CD4-positive, alpha-beta T cell treated with Interferon gamma for 1 hour (primary cell): ENCODE data around the gene TRAPPC5.

Experiments used
- DNase-seq: peaks from one replicate; pipeline ENCODE4 v3.0.0-alpha.2; 2020

The TRAPPC5 gene

DNA sequence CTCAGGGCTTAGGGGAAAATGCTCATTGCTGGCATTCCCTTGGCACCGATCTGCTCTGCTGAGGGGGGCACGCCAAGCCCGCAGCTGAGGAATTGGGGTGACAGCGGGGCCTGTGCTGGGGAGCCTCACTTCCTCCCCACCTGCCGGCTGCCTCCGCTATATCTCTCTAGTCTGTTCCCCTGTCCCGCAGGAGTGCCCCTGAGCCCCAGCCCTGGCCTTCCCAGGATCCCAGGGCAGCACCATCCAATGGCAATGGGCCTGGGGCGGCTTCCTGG is 34.3 kb upstream of the TRAPPC5 start:
- no peak for DNase-seq

DNA sequence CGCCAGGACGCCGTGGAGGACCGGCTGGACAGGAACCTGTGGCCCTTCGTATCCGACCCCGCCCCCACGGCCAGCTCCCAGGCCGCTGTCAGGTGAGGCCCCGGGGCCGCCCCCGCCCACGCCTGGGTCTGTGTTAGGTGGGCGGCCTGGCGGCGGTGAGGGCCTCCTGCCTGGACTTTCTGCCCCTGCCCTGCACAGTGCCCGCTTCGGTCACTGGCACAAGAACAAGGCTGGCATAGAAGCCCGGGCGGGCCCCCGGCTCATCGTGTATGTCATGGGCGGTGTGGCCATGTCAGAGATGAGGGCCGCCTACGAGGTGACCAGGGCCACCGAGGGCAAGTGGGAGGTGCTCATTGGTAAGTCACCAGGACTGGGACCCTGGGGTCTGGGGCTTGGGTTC is 33.5 kb upstream of the TRAPPC5 start:
- DNase-seq: no peak

DNA sequence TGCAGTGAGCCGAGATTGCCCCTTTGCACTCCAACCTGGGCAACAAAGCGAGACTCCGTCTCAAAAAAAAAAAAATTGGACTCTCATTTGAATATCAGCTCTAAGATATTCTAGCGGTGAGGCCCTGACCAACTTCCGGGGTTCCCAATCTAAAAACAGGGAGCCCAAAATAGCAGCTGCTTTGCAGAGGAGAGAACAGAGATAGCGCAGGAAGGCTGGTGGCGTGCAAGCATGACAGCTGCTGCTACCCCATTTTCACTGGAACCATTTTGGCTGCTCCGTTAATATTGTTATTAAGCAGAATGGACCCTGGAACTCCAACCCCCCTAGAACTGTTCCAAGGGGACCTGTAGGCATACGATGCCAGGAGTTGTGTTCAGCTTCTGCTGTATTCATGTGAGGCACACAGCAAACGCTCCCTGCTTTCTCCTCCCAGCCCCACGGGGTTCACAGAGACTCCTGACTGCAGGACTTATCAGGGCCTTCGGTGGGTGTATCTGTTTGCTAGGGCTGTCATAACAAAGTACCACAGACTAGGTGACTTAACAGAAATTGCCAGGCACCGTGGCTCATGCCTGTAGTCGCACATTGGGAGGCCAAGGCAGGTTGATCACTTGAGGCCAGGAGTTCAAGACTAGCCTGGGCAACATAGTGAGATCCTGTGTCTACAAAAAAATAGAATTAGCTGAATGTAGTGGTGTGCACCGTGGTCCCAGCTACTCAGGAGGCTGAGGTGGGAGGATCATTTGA is 32.2 kb upstream of the TRAPPC5 start:
- DNase-seq: no peak

DNA sequence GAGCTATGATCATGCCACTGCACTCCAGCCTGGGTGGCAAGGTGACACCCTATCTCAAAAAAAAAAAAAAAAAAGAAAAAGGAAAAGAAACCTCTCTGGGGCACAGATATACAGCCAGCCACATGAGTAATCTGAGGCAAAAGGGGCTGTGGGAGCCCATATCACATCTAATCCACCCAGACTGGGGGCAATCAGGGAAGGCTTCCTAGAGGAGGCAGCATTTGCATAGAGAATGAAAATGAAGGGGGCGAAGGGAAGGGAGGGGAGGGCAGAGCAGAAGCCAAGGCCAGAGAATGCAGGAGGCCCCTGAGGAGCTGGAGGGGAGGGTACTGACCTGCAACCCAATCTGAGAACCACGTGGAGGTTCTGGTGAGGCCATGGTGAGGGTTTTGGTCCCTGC is 30.5 kb upstream of the TRAPPC5 start:
- no peak for DNase-seq

DNA sequence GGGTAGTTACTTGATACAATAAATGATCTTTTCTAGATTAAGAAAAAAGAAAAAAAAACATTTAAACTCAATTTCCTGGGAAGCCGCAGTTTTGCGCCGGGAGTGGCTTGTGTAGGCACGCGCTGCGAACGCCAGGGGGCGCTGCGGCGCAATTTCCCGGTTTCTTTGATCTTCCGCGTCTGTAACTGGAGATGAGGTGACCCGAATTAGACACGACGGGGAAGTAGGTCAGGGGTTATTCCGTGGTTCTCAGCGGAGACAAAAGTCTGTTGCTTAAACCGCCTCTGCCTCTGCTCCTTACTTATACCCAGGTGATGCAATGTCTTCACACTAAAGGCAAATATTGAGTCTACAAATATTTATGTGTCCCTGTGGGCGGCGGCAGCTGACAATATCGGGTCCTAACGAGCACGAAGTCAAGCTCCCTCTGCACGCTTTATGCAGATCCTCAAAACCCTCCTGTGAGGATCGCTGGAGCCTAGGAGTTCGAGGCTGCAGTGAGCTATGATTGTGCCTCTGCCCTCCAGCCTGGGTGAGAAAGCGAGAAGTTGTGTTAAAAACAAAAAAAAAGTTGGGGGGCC is 28.5 kb upstream of the TRAPPC5 start:
- DNase-seq: peak; percentile 84

DNA sequence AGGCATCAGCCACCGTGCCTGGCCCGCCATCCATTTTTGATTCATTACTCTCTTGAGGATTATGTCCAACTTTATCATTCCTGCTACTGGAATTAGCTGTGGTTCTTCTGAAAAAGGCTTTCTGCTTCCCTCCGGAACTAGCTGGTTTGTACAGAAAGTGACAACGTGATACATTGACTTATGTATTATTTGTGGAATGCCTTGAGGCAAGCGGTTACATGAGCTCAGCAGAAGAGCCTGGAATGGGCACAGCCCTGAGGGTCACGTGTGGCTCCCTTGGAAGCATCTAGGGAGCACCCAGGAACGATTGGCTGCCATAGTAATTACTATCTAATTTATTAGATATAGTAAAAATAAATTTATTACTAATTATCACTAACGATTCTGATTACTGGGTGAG is 26.2 kb upstream of the TRAPPC5 start:
- DNase-seq: no peak

DNA sequence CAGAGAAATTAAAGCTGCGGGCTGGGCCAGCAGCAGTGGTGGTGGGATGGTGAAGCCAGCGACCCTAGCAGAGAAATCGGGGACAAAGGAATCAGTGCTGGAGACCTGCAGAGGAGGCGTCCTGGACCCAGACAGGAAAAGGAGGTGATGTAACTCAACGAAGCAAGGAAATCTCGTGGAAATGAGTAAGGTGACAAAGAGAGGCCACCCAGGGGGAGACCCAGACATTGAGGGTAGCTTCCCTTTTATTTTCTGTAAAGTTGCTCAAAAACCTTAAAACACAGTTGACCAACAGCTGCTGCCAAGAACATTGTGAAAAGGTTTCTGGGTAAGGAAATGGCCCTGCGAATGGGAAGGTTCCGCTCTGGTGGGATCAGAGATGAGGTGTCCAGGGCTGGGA is 25.1 kb upstream of the TRAPPC5 start:
- DNase-seq: peak; percentile 45

DNA sequence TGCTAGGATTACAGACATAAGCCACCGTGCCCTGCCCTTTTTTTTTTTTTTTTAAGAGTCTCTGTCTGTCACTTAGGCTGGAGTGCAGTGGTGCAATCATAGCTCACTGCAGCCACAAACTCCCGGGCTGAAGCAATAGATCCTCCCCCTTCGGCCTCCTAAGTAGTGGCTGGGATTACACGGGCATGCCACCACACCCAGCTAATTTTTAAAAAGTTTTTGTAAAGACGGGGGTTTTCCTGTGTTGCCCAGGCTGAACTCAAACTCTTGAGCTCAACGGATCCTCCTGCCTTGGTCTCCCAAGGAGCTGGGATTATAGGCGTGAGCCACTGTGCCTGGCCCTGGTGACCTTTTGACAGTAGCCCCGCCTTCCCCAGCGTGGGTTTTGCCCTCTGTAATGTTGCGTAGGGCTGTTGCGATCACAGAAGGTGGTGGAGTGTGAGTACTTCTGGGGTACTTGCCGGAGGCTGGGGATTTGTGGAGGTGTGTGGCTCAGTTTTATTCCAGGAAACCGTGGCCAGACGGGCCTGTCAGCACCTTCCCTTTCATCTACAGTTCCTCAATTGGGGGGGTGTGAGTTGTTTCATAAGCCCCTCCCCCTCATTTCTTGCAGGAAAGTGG is 23.4 kb upstream of the TRAPPC5 start:
- peak; percentile 78 for DNase-seq

DNA sequence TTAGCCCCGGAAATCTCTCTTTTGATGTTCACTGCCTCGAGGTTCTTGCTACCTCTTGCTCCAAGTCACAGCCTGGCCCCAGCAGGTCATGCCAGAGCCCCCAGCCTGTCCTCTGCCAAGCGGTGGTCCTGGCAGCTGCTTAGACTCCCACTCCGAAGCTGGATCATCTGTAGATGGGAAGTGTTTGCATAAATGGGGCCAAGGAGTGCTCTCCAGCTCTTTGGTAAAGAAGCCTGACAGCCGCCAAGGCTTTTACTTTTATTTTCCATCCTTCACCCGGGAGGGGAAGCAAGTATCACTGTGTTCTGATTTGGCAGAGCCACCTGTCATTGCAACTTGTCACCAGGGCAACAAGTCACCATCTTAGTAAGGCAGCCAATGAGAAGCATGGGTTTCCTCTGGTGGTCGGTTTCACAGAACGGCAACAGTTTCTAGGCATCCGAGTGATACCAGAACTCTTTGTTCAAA is 22.4 kb upstream of the TRAPPC5 start:
- peak; percentile 66 for DNase-seq

DNA sequence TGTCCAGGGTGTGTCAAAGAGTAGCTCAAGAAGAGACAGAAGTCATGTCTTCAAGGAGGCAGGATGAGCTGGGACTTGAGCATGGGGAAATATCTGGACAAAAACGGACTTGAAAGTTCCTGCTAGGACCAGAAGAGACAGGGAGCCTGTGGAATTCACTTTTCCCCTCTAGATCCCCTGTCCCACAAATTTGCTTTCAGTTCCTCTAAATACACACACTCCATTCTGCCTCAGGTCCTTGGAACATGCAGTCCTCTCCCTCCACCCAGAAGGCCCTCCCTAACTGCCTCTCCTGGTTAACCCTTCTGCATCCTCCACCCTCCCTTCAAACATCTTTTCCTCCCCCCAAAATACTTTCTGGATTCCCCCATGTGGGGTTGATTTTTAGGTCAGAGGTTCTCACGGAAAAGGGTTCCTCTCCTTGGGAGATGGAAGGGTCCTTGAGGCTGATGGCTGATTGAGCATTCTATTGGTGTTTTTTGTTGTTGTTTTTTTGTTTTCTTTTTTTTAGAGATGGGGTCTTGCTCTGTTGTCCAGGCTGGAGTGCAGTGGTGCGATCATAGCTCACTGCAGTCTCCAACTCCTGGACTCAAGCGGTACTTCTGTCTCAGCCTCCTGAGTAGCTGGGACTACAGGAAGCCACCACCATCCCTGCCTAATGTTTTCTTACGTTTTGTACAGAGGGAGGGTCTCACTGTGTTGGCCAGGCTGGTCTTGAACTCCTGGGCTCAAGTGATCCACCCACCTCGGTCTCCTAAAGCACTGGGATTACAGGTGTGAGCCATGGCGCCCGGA is 18.7 kb upstream of the TRAPPC5 start:
- no peak for DNase-seq

DNA sequence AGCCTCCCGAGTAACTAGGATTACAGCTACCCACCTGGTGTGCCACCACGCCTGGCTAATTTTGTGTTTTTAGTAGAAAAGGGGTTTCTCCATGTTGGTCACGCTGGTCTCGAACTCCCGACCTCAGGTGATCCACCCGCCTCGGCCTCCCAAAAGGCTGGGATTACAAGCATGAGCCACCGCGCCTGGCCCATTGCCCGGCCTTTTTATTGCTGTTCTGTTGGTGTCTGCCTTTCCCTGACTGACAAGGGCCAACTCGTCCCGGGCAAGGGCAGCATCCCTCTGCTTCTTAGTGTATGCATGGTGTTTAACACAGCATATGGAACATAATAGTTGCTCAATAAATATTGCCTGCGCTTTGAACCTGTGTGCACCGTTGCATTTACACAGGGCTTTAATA is 18.0 kb upstream of the TRAPPC5 start:
- DNase-seq: no peak

DNA sequence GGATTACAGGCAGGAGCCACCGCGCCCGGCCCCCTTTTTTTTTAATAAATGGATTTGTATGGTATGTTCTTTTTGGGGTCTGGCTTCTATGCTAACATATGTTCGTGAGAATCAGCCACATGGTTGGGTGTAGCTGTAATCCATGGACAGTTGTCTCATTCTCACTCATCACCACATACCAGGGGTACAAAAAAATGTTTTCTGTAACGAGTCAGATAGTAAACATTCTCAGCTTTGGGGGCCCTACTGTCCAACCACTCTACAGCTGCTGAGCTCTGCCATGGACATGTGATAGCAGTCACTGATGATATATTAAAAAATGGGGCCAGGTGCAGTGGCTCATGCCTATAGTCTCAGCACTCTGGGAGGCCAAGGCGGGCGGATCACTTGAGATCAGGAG is 16.9 kb upstream of the TRAPPC5 start:
- no peak for DNase-seq

DNA sequence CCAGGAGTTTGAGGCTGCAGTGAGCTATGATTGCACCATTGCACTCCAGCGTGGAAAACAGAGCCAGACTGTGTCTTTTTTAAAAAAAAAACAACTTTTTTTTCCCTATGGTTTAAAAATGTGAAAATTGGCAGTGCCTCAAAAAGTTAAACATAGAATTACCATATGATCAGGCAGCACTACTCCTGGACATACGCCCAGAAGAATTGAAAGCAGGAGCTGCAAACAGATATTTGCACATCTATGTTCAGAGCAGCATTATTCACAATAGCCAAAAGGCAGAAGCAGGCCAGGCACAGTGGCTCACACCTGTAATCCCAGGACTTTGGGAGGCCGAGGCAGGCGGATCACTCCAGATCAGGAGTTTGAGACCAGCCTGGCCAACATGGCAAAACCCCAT is 15.6 kb upstream of the TRAPPC5 start:
- no peak for DNase-seq

DNA sequence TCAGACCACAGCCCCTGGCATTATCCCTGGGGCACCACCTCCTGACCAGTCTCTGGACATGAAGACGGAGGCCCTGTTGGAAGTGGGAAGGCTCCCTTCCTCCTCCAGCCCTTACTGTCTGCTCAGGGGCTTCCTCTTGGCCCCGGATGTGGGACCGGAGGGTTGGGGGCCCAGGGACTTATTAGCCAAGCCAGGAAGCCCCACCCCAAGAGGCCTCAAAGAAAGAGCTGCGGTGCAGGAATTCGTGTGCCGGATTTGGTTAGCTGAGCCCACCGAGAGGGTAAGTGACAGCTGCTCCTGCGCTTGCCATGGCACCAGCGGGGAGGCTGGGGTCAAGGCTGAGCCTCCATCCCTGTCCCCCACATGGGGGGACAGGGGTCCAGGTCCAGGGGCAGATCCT is 11.8 kb upstream of the TRAPPC5 start, which contains the start of gene RETN:
RETN (plus strand) TSS at position 208 of the 400 bp plus-strand sequence. CDS start 278 bp downstream, outside the sequence.
- DNase-seq: no peak

DNA sequence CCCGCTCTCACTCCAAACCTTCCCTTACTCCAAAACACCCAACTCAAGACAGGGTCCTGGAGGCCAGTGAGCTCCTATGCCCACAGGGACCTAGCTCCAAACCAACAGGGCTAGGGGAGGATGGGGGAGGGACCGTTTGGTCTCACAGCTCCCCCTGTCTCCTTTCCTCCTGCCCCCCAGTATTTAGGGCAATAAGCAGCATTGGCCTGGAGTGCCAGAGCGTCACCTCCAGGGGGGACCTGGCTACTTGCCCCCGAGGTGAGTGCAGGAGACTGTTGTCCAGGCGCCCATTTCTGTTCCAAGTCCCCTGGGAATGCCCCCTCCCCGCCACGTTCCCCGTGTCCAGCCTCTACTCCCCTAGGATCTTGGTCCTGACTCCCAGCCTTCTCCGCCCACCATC is 11.0 kb upstream of the TRAPPC5 start:
- no peak for DNase-seq

DNA sequence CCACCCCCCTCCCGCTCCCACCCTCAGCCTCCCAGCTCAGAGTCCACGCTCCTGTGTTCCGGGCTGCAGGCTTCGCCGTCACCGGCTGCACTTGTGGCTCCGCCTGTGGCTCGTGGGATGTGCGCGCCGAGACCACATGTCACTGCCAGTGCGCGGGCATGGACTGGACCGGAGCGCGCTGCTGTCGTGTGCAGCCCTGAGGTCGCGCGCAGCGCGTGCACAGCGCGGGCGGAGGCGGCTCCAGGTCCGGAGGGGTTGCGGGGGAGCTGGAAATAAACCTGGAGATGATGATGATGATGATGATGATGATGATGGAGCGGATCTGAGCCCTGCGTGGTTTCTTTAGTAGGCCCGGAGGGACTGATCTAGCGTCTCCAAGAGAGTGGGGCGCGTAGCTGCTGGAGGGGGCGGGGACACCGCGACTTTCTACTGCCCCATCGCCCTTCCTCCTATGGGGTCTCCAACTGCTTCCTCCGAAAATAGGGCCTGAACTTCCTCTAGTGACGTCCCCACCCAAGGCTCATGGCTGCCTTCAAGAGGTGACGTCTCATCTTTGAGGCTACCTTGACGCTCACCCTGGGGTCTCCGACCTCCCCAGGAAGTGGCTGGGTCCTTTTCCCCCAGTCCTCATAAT is 10.4 kb upstream of the TRAPPC5 start:
- peak; percentile 54 for DNase-seq

DNA sequence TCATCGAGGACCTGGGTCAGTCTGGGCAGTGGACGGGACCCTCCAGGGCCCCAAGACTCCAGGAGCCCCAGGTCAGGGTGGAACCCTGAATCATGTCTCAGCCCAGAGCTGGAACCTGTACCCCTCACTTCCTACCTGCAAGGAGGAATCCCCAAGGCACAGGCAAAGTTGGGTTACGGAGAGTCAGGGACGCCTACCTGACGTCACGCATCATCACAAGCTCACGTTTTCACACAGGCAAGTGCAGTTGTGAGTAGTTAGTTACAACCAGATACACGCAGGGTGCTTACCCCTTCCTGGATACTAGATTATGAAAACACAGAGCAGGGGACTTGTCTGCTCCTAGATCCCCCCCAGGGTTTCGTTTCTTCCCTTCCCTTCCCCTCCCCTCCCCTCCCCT is 9.8 kb upstream of the TRAPPC5 start:
- DNase-seq: no peak

DNA sequence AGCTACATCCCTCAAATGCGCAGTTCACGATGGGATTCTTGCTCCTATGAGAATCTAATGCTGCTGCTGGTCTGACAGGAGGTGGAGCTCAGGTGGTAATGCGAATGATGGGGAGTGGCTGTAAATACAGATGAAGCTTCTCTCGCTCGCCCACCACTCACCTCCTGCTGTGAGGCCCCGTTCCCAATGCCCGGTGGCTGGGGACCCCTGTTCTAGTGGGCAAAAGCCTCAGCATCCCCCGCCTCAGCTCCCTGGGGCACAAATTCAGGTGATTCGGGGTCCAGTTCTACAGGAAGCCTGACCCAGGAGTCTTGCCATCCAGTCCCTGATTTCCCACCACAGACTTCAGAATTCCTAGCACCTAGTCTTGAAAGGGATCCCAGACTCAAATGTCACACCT is 8.1 kb upstream of the TRAPPC5 start:
- no peak for DNase-seq

DNA sequence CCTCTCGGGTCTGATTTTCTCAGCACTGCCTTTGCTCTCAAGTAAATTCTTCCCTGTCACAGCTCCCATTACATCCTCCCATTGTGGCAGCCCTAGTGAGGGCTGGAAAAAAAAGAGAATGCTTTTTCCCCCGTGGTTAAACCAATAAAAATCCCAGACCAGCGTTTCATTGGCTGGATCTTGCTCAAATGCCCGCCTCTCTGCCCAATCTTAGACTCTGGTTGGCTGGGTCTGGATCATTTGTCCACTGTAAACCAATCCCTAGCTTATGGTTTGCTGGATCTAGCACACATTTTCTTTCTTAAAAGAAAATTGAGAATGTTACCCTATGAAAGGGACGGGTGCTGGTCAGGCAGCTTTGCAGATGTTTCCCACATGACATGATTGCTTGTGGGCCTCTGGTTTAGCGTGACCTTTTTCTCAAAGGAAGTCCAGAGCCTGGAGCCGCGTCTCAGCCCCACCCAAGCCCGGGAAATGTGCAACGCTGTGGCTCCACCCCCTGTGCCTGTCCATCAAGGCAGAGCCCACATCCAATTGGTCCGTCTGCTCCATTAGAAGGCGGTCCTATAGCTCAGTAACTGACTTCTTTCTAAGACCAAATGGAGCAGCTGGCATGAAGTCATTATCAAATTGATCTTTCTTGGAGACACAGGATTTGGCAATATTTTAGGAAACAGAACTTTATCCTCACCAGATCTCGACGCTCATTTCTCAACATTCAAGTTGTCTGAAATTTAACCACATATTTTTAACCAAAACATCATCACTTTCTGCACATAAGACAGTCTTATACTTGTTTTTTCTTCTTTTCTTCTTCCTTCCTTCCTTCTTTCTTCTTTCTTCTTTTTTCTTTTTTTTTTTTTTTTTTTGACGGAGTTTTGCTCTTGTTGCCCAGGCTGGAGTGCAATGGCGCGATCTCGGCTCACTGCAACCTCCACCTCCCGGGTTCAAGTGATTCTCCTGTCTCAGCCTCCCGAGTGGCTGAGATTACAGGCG is 6.3 kb upstream of the TRAPPC5 start:
- DNase-seq: peak; percentile 75

DNA sequence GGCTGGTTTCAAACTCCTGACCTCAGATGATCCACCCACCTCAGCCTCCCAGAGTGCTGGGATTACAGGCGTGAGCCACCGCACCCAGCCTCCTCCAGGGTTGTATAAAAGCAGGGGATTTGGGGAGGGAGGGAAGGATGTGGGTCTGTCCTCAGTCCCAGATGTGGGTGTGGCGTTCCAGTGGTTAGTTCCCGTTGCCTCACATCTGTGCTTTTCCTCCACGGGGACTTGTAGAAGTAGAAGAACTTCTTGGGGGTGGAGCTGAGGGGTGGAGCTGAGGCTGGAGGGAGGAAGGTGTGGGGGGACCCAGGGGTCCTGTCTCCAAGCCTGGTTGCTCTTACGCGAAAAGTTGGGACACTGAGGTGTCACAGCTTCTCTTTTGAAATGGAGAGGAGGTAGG is 4.3 kb upstream of the TRAPPC5 start:
- no peak for DNase-seq

DNA sequence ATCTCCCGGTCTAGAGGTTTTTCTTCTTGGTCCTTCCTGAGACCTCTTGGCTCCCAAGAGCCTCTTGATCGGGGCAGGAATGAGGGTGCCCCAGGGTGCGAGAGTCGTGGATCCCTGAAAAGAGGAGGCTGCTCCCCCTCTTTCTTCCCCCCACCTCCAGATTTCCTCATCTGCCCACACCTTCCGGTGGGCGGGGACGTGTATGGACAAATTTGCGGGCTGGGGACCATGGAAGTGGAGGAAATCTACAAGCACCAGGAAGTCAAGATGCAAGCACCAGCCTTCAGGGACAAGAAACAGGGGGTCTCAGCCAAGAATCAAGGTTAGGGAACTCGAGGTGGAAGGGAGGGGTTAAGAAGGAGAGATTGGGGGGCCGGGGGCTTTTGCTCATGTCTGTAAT is 3.8 kb upstream of the TRAPPC5 start, which contains the start of gene MCEMP1:
MCEMP1 (plus strand) TSS at position 237 of the 400 bp plus-strand sequence; CDS start at position 268, 31 bp downstream.
- DNase-seq: no peak
